Skeletal muscle tissue (tissue), 4 donors: ENCODE measurements around the gene SOWAHB. TPM values are rescaled to one million over a fixed set of nuclear protein-coding genes. Genes with fewer than 3 reads are reported as not detected.
"Not testable (repeated sequence)": the region's sequence is repeated elsewhere in the genome, so short reads cannot be mapped to it uniquely, and the experiment has no call there.

Experiments
- H3K27ac ChIP-seq: one replicate; pipeline ENCODE4 v1.7.0; 2013; ENCODE audit warnings: mild to moderate bottlenecking, low read depth, low read length, inconsistent platforms
- H3K27me3 ChIP-seq, 3 donors: one replicate each; pipeline ENCODE4 v1.7.0; 2013; ENCODE audit warnings: low read length in 3 of 3; ENCODE audit not compliant: control insufficient read depth in 3 of 3, insufficient read depth in 3 of 3
- H3K36me3 ChIP-seq, 3 donors: one replicate each; pipeline ENCODE4 v1.7.0; 2013; ENCODE audit warnings: low read length in 3 of 3; ENCODE audit not compliant: control insufficient read depth in 3 of 3, insufficient read depth in 3 of 3
- H3K4me1 ChIP-seq, 3 donors: one replicate each; pipeline ENCODE4 v1.7.0; 2013; ENCODE audit warnings: low read length in 3 of 3, mild to moderate bottlenecking in 3 of 3; ENCODE audit not compliant: control insufficient read depth in 3 of 3, insufficient read depth in 3 of 3
- H3K4me3 ChIP-seq, 3 donors: one replicate each; pipeline ENCODE4 v1.7.0; 2013; ENCODE audit warnings: low read length in 3 of 3
- H3K9ac ChIP-seq, 3 donors: one replicate each; pipeline ENCODE4 v1.7.0; 2013; ENCODE audit warnings: low read length in 3 of 3, mild to moderate bottlenecking in 3 of 3, moderate library complexity in 2 of 3, low read depth in 1 of 3
- H3K9me3 ChIP-seq, 3 donors: one replicate each; pipeline ENCODE4 v1.7.0; 2013; ENCODE audit warnings: low read length in 3 of 3; ENCODE audit not compliant: control insufficient read depth in 3 of 3
- total RNA-seq: library from RNA; depleted of rRNA; stranded (reverse); fragments of >200 nt; gene quantifications from one replicate; pipeline ENCODE4 v1.2.3, GENCODE V29; 2014
- donor health status: Osteomylitis.

Gene SOWAHB
- total RNA-seq, 1 donor from 2014 or later: under 0.01 TPM

DNA sequence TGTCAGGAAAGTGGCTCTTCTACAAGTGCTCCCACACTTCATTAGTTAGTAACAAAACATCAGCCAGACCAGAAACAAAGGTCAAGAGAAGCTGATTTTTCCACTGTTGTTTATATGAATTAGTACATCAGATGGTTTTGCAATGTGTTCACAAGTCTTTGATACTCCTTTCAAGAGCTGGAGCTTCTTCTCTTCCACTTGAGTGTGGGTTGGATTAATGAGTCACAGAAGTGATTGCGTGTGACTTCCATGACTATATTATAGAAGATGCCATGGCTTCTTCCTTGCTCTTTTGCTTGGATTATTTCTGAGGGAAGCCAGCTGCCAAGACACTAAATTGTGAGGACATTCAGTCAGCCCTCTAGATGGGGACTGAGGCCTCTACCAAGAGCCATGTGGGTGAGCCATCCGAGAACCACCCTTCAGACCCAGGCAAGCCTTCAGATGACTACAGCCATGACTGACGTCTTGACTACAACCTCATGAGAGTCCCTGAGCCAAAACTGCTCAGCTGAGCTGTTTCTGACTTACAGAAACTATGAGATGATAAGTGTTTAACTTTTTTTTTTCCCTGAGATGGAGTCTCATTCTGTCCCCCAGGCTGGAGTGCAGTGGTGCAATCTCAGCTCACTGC lies 18.1 kb downstream of the SOWAHB start:
- H3K4me3 ChIP-seq: no peak overlapping the region
- H3K27ac ChIP-seq: no peak overlapping the region
- no peaks in the 10 kb centered on the region for H3K9me3 ChIP-seq
- H3K27me3 ChIP-seq: peaks cover 0 to 3% (median 0%) of the 10 kb centered on the region in 3 donors
- H3K9ac ChIP-seq: no peak overlapping the region
- H3K36me3 ChIP-seq: no peaks in the 10 kb centered on the region
- no peaks in the 10 kb centered on the region for H3K4me1 ChIP-seq

- H3K27ac ChIP-seq, H3K36me3 ChIP-seq, H3K27me3 ChIP-seq, H3K9me3 ChIP-seq, H3K4me3 ChIP-seq, H3K9ac ChIP-seq, H3K4me1 ChIP-seq: not testable (repeated sequence)
Observed at GRCh38 chr4:76878641-76879165, 19.2 kb downstream of the SOWAHB start.

- Histone ChIP-seq H3K27ac (no peak overlapping the region), H3K4me1 (no peaks in the 10 kb centered on the region), H3K9me3 (no peaks in the 10 kb centered on the region), H3K4me3 (no peak overlapping the region), H3K36me3 (no peaks in the 10 kb centered on the region), H3K27me3 (peaks cover 0 to 3% (median 0%) of the 10 kb centered on the region in 3 donors), H3K9ac (no peak overlapping the region)
Observed at GRCh38 chr4:76874176-76874575, 23.8 kb downstream of the SOWAHB start.

- Histone ChIP-seq H3K27ac (no peak overlapping the region), H3K27me3 (peaks cover 0 to 3% (median 0%) of the 10 kb centered on the region in 3 donors), H3K9ac (no peak overlapping the region), H3K36me3 (no peaks in the 10 kb centered on the region), H3K4me1 (no peaks in the 10 kb centered on the region), H3K9me3 (no peaks in the 10 kb centered on the region), H3K4me3 (no peak overlapping the region)
Observed at GRCh38 chr4:76873495-76873894, 24.4 kb downstream of the SOWAHB start.

GRCh38 chr4:76872556-76872955 lies 25.4 kb downstream of the SOWAHB start:
- H3K27me3 ChIP-seq: peaks cover 0 to 3% (median 0%) of the 10 kb centered on the region in 3 donors
- H3K36me3 ChIP-seq: no peaks in the 10 kb centered on the region
- no peak overlapping the region for H3K9ac ChIP-seq
- H3K27ac ChIP-seq: no peak overlapping the region
- H3K4me1 ChIP-seq: no peaks in the 10 kb centered on the region
- no peak overlapping the region for H3K4me3 ChIP-seq
- no peaks in the 10 kb centered on the region for H3K9me3 ChIP-seq

DNA sequence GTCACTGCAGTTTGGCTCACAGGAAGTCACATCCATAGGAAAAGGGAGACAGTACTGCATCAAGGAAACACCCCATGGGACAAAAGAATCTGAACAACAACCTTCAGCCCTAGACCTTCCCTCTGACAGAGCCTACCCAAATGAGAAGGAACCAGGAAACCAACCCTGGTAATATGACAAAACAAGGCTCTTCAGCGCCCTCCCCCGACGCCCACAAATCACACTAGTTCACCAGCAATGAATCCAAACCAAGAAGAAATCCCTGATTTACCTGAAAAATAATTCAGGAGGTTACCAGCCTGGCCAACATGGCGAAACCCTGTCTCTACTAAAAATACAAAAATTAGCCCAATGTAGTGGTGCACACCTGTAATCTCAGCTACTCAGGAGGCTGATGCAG lies 29.2 kb downstream of the SOWAHB start:
- not testable (repeated sequence) for H3K4me3 ChIP-seq, H3K27me3 ChIP-seq, H3K9me3 ChIP-seq, H3K9ac ChIP-seq, H3K27ac ChIP-seq, H3K36me3 ChIP-seq, H3K4me1 ChIP-seq

- no peaks in the 10 kb centered on the region for H3K4me1 ChIP-seq
- peaks cover 0 to 4% (median 0%) of the 10 kb centered on the region in 3 donors for H3K27me3 ChIP-seq
- H3K9ac ChIP-seq: no peak overlapping the region
- no peaks in the 10 kb centered on the region for H3K36me3 ChIP-seq
- no peak overlapping the region for H3K4me3 ChIP-seq
- no peaks in the 10 kb centered on the region for H3K9me3 ChIP-seq
- no peak overlapping the region for H3K27ac ChIP-seq
Observed at GRCh38 chr4:76867880-76868655, 29.9 kb downstream of the SOWAHB start.

DNA sequence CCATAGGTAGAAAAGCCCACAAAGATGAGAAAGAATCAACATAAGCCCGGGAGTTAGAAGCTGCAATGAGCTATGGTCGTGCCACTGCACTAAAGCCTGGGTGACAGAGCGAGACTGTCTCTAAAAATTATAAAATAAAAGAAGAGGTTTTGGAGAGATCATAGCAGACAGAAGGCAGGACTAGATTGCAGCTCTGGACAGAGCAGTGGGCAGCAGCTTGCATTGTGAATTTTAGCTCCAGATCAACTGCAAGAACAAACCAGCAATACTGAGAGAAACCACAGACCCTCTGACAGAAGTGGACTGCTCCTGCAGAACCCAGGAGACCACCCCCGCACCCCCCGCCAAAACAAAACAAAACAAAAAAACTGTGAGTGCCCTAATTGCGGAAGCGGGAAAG lies 30.6 kb downstream of the SOWAHB start:
- H3K36me3 ChIP-seq: no peaks in the 10 kb centered on the region
- H3K4me1 ChIP-seq: no peaks in the 10 kb centered on the region

DNA sequence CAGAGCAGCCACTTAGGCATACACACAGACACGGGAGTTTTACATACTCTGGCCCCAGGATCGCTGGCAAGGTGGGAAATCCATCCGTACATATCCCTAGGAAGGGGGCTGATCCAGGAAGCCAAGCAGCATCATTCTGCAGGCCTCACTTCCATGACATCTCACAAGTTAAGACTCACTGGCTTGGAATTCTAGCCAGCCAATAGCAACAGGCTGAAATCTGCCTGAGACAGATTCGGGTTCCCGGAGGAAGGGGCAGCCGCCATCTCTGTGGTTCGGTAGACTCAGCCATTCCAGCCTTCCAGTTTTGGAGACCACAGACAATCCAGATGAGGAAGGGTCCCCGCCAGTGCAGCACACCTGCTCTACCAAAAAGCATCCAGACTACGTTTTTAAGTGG lies 31.3 kb downstream of the SOWAHB start:
- no peak overlapping the region for H3K27ac ChIP-seq
- no peaks in the 10 kb centered on the region for H3K36me3 ChIP-seq
- no peaks in the 10 kb centered on the region for H3K9me3 ChIP-seq
- no peaks in the 10 kb centered on the region for H3K4me1 ChIP-seq
- no peak overlapping the region for H3K9ac ChIP-seq
- H3K27me3 ChIP-seq: peaks cover 0 to 4% (median 0%) of the 10 kb centered on the region in 3 donors
- H3K4me3 ChIP-seq: no peak overlapping the region

More for the DNA sequence above, 30.6 kb downstream of the SOWAHB start:
- no peak overlapping the region for H3K27ac ChIP-seq
- peaks cover 0 to 4% (median 0%) of the 10 kb centered on the region in 3 donors for H3K27me3 ChIP-seq
- no peak overlapping the region for H3K9ac ChIP-seq
- no peak overlapping the region for H3K4me3 ChIP-seq
- no peaks in the 10 kb centered on the region for H3K9me3 ChIP-seq

DNA sequence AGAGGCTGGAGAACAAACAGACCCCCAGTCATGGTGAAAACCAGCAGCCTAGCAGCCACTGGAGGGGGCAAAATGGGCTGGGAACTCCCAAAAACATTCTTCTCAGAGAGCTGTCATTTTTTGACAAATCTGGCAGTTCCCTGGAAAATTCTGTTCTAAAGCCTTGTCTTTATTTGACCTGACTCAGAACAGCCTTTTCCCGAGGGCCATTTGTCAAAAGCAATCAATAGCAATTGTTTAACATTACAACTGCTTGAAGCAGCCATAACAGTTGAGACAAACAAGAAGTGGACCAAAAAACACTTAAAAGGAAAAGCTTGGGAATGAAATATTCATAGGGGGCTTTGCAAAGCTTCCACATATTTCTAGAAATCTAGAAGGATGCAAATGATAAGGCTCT lies 39.6 kb downstream of the SOWAHB start:
- H3K27me3 ChIP-seq: no peaks in the 10 kb centered on the region
- no peak overlapping the region for H3K9ac ChIP-seq
- no peaks in the 10 kb centered on the region for H3K36me3 ChIP-seq
- no peak overlapping the region for H3K4me3 ChIP-seq
- no peaks in the 10 kb centered on the region for H3K9me3 ChIP-seq
- no peaks in the 10 kb centered on the region for H3K4me1 ChIP-seq
- no peak overlapping the region for H3K27ac ChIP-seq
